Right lung (tissue), 5 donors: Measurements from ENCODE around the gene ARHGAP24. TPM values are rescaled to one million over a fixed set of nuclear protein-coding genes. Genes with fewer than 3 reads are reported as not detected.
"Not testable (repeated sequence)": the region's sequence is repeated elsewhere in the genome, so short reads cannot be mapped to it uniquely, and the experiment has no call there.

Experiments
- DNase-seq, 2 donors: peaks; one replicate each; pipeline ENCODE4 v3.0.0-alpha.2; 2013
- polyA plus RNA-seq, 5 donors: library from polyadenylated mRNA; unstranded; fragments of 120-200 nt; gene quantifications; one replicate each; pipeline versions ENCODE4 v1.2.1 to v1.2.3, GENCODE V29; 2013; ENCODE audit warnings: inconsistent platforms in 1 of 5, low replicate concordance in 1 of 5; ENCODE audit not compliant: insufficient read length in 5 of 5, insufficient read depth in 1 of 5

ARHGAP24 gene
- polyA plus RNA-seq, 5 donors = 19.9 to 37.9 (median 26.8) TPM

DNA sequence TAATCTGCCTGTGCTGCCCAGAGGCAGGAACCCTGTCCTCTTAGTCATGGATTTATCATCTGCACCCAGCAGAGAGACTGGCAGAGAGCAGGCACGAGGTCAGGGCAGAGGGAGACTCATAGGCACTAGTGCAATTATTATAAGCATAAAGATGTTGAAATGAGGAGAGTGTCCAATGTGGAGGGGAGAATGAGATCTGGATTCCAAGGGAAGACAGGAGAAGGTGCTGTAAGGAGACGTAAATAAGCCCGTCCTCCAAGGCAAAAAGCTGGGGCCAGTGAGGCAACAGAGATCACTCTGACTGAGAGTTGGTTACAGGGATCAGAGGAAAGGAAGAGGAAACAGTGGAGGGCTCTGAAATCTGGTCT lies 478.7 kb downstream of the ARHGAP24 start:
- no peak for DNase-seq

DNA sequence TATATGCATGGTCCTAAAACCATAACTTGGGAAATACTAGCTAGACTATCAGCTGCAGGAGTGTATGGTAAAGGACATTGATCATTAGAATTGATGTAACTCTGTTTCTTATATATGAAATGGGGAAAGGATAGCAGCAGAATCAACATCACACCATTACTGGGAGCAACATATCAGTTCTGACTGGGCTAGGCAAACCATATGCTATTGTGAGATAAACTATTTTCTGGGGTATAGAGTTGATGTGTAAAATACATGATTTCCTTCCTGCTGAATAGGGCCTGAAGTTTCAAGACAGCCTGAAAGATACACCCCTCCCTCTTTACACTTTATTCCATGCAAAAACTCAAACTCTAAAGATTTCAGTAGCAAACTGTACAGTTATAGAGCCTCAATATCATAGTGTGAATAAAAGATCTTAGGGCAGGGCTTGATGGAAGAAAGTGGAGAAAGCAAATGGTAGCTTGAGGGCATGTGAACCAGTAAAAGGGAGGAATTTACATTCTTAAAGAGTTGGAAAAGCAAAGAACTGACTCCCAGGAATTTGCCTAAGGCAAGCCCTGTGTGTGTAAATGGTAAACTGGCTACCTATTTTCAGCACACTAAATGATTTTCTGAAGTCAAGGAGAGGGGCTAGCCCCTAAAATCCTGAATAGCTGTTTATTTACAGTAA lies 480.8 kb downstream of the ARHGAP24 start:
- no peak for DNase-seq

DNA sequence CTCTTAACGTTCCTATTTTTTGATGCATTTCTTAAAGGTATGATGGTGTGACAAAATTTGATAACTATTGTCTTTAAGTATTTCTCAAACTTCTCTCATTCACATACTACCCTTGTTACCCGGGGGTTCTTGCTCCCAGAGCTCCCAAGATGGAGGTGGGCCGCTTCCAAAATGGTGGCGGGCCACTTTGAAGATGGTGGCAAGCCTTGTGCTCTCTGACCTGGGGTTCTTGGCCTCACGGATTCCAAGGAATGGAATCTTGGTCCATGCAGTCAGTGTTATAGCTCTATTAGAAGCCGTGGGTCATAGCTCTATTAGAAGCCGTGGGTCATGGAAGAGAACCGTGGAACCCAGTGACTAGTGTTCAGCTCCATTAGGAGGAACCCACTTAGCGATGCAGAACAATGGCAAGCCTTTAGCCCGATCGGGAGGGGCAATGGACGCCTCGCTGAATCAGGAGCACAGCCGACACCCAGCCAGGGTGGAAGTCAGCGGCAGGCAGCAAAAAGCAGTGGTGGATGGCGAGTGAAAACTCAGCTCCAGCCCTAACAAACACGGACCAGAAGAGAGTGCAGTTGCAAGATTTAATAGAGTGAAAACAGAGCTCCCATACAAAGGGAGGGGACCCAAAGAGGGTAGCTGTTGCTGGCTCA lies 481.5 kb downstream of the ARHGAP24 start:
- DNase-seq = no peak

DNA sequence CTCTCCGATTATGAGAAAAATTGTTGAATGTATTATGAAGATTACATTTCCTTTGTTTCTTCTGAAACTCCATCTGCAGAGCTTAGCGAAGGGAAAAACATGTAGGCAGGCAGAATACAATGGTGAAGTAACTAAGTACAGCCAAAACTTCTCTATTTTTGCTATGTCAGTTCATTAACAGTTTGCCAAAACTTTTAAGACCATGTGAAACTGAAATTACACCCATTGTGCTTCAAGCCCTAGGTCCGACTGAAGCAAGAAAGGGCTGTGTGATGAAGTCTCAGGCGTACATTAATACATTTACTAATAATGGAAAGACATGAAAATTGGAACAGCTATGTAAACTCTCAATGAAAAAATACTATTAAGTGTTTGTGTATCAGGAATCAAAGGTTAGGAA lies 486.9 kb downstream of the ARHGAP24 start:
- DNase-seq = no peak

DNA sequence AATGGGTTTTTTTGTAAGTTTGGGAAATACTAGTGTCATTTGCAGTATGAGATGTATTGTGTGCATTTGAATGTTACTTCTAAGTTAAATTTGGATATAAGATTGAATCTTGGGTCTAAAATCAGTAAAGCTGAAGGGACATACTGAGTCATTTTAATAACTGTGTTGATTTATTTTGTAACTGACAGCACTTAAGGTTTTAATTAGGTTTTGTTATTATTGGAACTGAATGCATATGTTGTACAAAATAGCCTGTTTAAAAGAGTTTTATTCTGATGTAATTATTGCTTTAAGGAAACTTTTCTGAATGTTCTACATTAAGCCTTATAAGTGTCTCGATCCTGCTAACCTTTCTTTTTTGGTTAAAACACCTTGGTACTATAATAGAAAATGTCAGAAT lies 488.3 kb downstream of the ARHGAP24 start:
- DNase-seq = no peak

DNA sequence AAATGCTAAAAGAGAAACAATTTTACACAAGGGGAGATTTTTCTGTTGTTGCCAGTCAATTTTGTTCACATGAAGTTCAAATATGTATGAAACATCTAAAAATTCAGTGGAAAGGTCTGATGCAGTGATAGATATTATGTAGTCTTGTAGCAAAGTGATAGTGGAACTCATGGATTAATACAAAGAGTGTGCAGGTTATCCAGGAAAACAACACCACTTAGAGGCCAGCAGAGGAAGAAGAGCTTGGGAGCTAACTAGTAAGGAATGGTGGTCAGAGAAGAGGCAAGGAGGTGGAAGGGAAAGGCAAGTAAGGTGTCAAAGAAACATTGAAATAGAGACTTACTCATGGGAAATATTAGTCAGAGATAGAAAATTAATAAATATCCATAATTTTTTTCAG lies 489.3 kb downstream of the ARHGAP24 start:
- no peak for DNase-seq

DNA sequence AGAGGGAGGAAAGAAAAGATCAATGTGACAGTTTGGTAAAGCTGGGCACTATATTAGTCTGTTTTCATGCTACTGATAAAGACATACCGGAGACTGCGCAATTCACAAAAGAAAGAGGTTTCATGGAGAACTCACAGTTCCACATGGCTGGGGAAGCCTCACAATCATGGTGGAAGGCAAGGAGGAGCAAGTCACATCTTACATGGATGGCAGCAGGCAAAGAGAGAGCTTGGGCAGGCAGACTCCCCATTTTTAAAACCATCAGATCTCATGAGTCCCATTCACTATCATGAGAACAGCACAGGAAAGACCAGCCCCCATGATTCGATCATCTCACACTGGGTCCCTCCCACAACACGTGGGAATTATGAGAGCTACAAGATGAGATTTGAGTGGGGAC lies 490.1 kb downstream of the ARHGAP24 start:
- not testable (repeated sequence) for DNase-seq

DNA sequence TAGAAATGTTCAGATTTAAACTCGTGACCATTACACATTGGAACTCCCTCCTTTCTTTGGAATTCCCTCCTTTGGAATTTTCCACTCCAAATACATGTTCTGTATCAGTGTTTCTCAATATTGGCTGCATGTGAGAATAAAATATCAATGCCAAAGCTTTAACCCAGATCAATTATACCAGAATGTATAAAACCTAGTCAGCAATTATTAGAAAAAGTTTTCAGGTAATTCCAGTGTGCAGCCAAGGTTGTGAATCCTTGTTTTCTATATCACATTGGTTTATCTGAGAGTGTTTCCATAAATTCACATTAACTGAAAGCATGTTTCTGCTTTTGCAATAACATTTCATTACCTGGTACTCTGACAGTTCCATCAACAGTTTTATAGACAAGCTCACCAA lies 490.6 kb downstream of the ARHGAP24 start:
- DNase-seq = no peak

DNA sequence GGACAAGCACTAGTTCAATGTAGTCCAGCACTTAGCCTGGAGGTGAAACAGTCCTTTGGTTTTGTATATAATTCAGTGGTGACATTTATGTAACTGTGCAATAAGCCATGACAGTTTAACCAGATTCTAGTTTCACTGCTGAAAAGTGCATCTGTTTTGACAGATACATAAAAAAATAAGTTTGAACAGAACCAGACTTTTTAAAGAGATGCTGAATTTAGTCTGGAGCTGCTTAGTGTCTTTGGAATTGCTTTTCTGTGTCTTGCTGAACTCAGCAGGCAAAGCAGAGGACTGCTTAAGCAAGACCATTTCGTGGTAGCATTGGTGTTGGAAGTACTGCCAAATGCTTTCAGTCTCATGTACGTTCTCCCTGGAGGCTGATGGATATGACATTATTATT lies 491.4 kb downstream of the ARHGAP24 start:
- peak in 1 of 2 donors; percentile 2 for DNase-seq

DNA sequence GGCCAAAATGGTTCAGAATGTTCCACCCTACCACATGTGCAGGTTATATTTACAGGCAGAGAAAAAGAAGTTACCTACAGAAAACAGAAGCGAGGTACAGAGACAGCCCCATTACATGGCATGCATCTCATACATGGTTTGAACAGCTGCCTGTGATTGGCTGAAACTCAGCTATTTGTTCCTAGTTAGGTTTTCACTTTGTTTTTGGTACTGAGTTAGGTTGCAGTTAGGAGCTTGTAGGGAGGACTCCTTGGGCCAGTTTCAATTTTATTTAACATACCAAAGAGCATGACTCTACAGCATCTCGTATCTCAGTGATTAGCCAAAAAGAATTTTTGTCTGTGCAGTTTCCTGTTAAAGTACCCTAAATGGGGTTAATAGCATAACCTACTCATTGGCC lies 492.9 kb downstream of the ARHGAP24 start:
- no peak for DNase-seq

DNA sequence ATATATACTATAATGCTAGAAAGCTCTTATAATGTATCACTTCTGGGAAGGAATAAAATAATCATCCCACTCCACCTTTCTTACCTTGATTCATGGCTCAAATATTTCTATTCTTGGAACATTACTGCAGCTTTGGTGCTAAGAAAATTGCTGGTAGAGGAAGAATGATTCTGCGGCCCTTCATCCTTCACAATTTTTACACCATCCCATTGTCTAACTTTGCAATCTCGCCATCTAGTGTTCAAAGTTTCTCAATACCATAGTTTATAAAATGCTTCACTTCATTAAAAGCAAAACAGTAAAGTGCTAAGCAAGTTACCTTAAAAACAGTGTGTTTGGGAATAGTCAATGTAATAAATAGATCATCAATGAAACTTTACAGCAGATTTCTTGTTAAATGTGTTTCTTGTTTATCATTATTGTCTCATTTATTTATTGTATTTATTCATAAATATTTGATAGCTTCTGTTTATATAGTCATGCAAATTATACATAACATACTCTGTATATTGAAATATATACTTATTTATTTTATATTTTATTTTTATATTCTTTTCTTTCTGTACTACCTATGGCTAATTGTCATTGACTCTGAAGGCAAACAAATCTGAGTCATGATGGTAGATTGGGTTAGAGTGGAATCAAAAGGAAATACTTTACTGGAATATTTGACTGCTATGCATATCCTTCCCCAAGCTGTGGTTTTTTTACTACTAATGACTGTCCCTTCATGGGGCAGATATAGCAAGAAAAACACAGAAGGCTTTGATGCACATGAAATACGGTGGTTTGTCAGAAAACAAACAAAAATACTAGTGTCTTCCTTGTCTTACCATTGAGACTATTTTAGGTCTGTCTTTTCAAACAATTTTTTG lies 494.2 kb downstream of the ARHGAP24 start:
- peak; percentile 32 to 47 for DNase-seq

DNA sequence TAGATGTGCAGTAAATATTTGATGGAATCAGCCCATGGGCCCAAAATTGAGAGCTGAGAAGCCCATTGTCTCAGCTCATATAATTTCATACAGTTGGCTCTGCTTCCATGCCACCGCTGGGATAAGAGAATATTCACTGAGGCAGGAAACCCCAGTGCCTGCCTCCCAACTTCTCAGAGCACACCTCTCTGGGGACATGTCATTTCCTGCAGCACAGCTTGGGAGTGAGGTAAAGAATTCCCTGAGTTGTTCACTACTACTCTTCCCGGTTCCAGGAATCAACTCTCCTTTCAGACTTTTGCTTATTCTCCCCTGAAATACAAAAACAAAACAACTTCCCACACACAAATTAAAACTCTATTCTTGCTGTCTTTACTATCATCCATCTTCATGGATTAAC lies 495.6 kb downstream of the ARHGAP24 start:
- no peak for DNase-seq

DNA sequence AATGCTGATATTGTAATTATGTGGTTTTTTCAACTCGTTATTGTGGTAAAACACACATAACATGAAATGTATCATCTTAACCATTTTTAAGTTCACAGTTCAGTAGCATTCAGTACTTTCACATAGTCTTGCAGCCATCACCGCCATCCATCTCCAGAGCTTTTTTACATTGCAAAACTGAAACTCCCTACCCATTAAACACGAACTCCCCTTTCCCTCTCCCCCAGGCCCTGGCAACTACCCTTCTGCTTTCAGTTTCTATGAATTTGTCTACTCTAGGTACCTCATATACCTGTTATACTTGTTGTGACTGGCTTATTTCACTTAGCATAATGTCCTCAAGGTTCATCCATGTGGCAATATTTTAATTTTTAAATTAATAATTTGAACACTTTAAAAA lies 504.3 kb downstream of the ARHGAP24 start:
- DNase-seq = no peak

DNA sequence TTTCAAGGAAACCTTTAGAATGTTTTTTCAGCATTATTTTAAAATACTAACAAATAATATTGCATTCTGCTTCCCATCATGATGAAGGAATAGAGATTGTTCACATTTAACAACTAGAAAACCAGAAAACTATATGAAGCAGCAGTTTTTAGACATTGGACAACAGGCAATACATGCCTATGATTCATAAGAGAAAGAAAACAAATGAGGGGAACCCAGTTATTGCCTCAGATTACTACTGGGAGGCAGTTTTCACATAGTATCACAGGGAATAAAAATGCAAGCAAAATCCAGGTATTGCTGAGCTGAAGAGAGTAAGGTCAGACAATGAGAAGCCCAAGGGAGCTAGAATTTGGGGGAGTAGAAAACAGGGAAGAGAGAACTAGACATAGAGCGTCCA lies 511.3 kb downstream of the ARHGAP24 start:
- no peak for DNase-seq

DNA sequence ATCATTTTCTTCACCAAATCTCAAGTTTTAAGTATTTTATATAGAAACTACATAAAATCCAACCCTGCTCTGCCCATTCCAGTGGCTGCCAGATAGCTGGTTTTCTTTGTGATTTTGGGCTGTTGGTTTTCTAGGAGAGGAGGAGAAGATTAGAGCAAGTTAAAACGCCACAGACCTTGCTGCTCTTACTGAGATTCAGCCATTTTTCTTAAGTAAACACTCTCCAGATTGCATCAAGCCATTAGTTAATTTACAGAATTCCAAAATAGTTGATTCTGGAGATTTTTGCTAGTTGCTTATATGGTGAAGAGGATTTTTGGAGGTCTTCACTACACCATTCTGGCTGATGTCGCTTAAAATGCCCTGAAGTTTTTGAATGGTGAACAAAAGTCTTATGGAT lies 518.7 kb downstream of the ARHGAP24 start:
- no peak for DNase-seq

DNA sequence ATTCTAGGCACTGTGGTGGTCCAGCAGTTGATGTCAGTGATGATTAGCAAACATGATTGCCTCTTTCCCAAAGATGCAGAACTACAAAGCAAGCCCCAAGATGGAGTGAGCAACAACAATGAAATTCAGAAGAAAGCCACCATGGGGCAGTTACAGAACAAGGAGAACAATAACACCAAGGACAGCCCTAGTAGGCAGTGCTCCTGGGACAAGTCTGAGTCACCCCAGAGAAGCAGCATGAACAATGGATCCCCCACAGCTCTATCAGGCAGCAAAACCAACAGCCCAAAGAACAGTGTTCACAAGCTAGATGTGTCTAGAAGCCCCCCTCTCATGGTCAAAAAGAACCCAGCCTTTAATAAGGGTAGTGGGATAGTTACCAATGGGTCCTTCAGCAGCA lies 519.6 kb downstream of the ARHGAP24 start:
- DNase-seq = no peak

DNA sequence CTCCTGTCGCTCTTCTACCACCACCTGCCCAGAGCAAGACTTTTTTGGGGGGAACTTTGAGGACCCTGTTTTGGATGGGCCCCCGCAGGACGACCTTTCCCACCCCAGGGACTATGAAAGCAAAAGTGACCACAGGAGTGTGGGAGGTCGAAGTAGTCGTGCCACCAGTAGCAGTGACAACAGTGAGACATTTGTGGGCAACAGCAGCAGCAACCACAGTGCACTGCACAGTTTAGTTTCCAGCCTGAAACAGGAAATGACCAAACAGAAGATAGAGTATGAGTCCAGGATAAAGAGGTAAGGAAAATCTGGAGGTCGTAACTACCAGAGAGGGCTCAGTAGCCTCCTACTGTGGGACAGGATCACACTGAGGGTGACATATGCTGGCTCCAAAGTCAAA lies 520.4 kb downstream of the ARHGAP24 start:
- no peak for DNase-seq

DNA sequence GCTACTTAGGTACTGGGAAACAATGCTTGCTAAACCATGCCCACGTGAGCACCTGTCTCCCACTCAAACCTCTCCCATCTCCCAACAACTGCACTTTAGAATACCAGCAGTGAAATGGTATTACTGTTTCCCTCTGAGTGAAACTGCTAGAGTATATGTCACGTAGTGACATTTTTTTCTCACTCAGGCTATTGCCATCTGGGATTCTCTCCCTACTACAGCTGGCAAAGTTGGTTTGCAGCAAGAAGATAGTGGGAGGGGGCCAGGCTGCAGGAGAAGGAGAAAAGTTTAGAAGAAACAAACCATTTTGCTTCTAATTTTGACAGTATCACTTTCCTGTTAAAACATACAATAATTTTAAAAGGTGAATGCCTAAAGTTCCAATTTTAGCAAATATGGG lies 526.6 kb downstream of the ARHGAP24 start:
- no peak for DNase-seq

DNA sequence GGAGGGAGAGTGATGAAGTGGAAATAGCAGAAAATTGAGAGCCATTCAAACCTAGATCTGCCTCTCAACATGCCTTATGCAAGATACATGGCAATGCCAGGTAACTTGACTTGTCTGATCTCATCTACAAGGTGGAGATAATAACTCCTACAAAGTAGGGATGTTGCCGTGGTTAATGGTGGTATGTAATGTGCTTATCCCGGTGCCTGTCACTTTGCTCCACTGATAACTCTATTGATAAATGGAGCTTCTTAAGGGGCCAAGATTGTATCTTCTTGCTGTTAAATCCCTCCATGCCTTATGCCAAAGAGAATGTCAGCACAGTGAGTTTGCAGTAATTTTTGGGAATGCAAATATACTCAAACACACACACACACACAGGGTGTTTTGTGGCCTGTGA lies 529.1 kb downstream of the ARHGAP24 start:
- no peak for DNase-seq

DNA sequence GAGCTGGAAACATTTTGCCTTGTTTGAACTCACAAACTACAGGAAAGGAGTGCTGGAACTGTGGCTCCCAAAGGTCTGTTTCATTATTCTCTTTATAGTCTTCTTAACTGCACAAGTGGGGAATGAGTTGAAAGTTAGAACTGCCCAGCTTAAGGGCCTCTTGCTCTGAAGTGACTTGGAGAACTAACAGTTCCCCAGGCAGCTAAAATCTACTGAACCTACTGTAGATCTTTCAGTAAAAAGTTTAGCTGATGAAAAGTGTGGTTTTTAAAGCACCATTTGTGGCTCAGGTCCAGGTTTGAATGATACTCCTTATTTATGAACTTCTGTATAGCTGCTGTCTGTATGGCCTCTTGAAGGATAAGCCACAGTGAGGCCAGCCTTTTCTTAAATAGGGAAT lies 531.1 kb downstream of the ARHGAP24 start:
- peak; percentile 6 to 13 for DNase-seq

DNA sequence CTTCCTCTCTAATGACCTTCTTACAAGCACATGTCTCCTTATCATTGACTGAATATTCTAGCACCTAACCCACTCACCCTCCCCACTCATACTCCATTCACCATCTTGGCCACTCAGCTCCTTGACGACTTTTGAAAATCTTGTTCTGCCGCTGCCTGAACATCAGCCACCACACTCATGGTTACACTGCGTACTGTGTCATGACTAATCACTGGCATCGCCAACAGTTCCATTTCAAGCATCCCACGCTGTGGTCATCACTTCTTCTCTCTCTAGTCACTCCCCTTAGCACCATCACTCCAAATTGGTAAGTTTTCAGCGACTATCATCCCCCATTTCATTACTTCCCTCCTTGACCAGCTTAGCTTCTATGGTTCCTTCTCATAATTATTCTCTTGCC lies 532.1 kb downstream of the ARHGAP24 start:
- no peak for DNase-seq

DNA sequence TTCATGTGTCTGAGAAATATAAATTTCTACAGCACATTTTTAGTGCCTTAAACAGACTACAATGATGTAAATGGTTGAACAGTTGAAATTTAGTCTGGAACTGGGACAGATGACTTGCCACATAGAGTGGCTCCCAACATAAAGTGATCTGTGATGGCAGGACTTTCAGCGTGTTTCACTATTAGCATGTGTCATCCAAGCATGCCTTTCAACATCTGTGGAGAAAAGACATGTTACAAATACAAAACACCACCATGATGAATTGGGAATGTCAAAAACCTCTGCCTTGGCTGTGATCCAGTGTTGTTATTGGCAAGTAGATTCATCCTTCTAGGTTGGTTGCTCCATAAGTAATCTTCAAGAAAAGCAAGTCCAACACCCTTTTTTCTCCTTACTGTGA lies 536.2 kb downstream of the ARHGAP24 start:
- DNase-seq = no peak

DNA sequence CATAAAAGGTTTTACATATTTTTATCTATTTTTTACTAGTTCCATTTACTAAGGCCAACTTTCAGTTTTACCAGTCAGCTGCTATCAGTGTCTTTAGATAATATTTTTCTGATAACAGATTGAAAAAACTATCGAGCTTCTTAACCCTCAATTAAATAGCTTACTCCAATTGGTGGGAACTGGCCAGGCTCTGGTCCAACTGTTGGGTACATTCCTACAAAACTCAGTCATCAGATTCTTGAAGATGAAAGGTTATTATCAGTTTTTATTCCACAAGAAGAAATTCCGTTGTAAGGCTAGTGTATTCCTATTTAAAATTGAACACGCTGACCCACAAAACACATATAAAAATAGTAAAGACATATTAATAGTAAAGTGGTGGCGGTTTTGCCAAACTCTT lies 538.7 kb downstream of the ARHGAP24 start:
- no peak for DNase-seq
